Measurements from ENCODE around the gene SGK2.

DNA sequence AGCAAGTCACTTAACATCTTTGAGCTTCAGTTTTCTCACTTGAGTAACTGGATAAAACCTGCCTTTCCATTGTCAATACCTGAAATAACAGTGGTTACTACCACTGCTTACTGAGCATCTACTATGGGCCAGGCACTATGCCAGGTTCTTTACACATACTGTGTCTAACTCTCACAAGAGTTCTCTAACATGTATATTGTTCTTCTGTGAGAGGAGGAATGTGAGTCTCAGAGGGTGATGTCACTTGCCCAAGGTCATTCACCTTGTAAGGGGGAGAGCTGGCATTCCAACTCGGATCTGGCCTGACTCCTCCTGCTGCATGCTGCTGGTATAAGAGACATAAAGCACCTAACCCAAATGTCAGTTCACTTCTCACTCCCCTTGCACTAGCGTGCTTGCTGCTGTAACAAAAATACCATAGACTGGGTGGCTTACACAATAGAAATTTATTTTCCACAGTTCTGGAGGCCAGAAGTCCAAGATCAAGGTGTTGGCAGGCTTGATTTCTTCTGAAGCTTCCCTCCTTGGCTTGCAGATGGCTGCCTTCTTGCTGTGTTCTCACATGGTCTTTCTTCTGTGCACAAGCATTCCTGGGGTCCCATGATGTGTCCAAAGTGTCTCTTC lies 21.9 kb upstream of the SGK2 start:
- TF ChIP-seq, protein P1, sequence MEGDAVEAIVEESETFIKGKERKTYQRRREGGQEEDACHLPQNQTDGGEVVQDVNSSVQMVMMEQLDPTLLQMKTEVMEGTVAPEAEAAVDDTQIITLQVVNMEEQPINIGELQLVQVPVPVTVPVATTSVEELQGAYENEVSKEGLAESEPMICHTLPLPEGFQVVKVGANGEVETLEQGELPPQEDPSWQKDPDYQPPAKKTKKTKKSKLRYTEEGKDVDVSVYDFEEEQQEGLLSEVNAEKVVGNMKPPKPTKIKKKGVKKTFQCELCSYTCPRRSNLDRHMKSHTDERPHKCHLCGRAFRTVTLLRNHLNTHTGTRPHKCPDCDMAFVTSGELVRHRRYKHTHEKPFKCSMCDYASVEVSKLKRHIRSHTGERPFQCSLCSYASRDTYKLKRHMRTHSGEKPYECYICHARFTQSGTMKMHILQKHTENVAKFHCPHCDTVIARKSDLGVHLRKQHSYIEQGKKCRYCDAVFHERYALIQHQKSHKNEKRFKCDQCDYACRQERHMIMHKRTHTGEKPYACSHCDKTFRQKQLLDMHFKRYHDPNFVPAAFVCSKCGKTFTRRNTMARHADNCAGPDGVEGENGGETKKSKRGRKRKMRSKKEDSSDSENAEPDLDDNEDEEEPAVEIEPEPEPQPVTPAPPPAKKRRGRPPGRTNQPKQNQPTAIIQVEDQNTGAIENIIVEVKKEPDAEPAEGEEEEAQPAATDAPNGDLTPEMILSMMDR (IDR thresholded peaks at IDR 0.05; ENCODE audit: low read depth, low read length, poor library complexity, severe bottlenecking): no peak
- no peak for TF ChIP-seq EZH2phosphoT487 (IDR thresholded peaks at IDR 0.05; ENCODE audit: borderline replicate concordance, low read length)

Data from DOHH2 (cell line).